OCI-LY1 (cell line): Measurements from ENCODE around the gene GJD3.
A peak's percentile ranks its signal among the peaks of the same experiment; 100 is the strongest.

Source experiments
- H2AFZ ChIP-seq: fragments of 200-600 bp; sonication (generic), shearing (Covaris generic); 2 replicates; pipeline ENCODE4 v1.6.0; 2014; ENCODE audit warnings: antibody characterized with exemption, mild to moderate bottlenecking, low read length
- H3F3A ChIP-seq: fragments of 200-600 bp; sonication (generic), shearing (Covaris generic); 2 replicates; pipeline ENCODE4 v1.6.0; 2014; ENCODE audit warnings: mild to moderate bottlenecking, antibody characterized with exemption, low read length, moderate library complexity; ENCODE audit not compliant: insufficient read depth
- H3K27ac ChIP-seq: fragments of 200-600 bp; sonication (generic); 2 replicates; pipeline ENCODE4 v1.5.1; 2014; ENCODE audit warnings: low read length, mixed run types, mild to moderate bottlenecking, low read depth; ENCODE audit not compliant: poor library complexity, severe bottlenecking
- H3K27me3 ChIP-seq: fragments of 200-600 bp; sonication (generic); 2 replicates; pipeline ENCODE4 v1.6.0; 2014; ENCODE audit warnings: antibody characterized with exemption, mild to moderate bottlenecking, low read length, moderate library complexity; ENCODE audit not compliant: insufficient read depth
- H3K36me3 ChIP-seq: fragments of 200-600 bp; sonication (generic); 2 replicates; pipeline ENCODE4 v1.6.1; 2014; ENCODE audit warnings: mild to moderate bottlenecking, antibody characterized with exemption, low read length, moderate library complexity, mixed read lengths; ENCODE audit not compliant: insufficient read depth
- H3K4me1 ChIP-seq: fragments of 200-600 bp; sonication (generic); 2 replicates; pipeline ENCODE4 v1.5.1; 2014; ENCODE audit warnings: mild to moderate bottlenecking, low read length, moderate library complexity; ENCODE audit not compliant: insufficient read depth, severe bottlenecking
- H3K4me2 ChIP-seq: fragments of 200-600 bp; sonication (generic), shearing (Covaris generic); 2 replicates; pipeline ENCODE4 v1.6.1; 2014; ENCODE audit warnings: low read length
- H3K4me3 ChIP-seq: fragments of 200-600 bp; sonication (generic); 2 replicates; pipeline ENCODE4 v1.5.1; 2014; ENCODE audit warnings: low read length, low read depth, mild to moderate bottlenecking, mixed read lengths; ENCODE audit not compliant: poor library complexity, severe bottlenecking
- H3K79me2 ChIP-seq: fragments of 200-600 bp; shearing (Covaris generic); 2 replicates; pipeline ENCODE4 v1.6.1; 2016; ENCODE audit warnings: mixed run types, low read length, mixed read lengths; ENCODE audit not compliant: insufficient read depth
- H3K9ac ChIP-seq: fragments of 200-600 bp; sonication (generic), shearing (Covaris generic); 2 replicates; pipeline ENCODE4 v1.6.1; 2014; ENCODE audit warnings: mild to moderate bottlenecking, low read length, mixed read lengths
- H3K9me2 ChIP-seq: fragments of 200-600 bp; sonication (generic), shearing (Covaris generic); 2 replicates; pipeline ENCODE4 v1.6.1; 2014; ENCODE audit warnings: low read depth, mild to moderate bottlenecking, low read length, mixed read lengths
- H3K9me3 ChIP-seq: fragments of 200-600 bp; shearing (Covaris generic); 2 replicates; pipeline ENCODE4 v1.6.1; 2014; ENCODE audit warnings: low read length, mixed read lengths
- H4K20me1 ChIP-seq: fragments of 200-600 bp; sonication (generic), shearing (Covaris generic); 2 replicates; pipeline ENCODE4 v1.6.0; 2016; ENCODE audit warnings: mild to moderate bottlenecking, low read length; ENCODE audit not compliant: insufficient read depth
- EZH2 ChIP-seq: fragments of 200-600 bp; sonication (generic), shearing (Covaris generic); IDR thresholded peaks from 2 replicates; pipeline ENCODE4 v1.8.0; 2017; ENCODE audit warnings: borderline replicate concordance, mixed run types, mild to moderate bottlenecking, antibody characterized with exemption, low read length, moderate library complexity, mixed read lengths
- TF ChIP-seq, protein P1 (sequence below): fragments of 200-600 bp; sonication (generic), shearing (Covaris generic); IDR thresholded peaks from 2 replicates; pipeline ENCODE4 v1.5.1; 2017; ENCODE audit warnings: mild to moderate bottlenecking, antibody characterized with exemption, low read length, moderate library complexity, mixed read lengths

Gene GJD3

DNA sequence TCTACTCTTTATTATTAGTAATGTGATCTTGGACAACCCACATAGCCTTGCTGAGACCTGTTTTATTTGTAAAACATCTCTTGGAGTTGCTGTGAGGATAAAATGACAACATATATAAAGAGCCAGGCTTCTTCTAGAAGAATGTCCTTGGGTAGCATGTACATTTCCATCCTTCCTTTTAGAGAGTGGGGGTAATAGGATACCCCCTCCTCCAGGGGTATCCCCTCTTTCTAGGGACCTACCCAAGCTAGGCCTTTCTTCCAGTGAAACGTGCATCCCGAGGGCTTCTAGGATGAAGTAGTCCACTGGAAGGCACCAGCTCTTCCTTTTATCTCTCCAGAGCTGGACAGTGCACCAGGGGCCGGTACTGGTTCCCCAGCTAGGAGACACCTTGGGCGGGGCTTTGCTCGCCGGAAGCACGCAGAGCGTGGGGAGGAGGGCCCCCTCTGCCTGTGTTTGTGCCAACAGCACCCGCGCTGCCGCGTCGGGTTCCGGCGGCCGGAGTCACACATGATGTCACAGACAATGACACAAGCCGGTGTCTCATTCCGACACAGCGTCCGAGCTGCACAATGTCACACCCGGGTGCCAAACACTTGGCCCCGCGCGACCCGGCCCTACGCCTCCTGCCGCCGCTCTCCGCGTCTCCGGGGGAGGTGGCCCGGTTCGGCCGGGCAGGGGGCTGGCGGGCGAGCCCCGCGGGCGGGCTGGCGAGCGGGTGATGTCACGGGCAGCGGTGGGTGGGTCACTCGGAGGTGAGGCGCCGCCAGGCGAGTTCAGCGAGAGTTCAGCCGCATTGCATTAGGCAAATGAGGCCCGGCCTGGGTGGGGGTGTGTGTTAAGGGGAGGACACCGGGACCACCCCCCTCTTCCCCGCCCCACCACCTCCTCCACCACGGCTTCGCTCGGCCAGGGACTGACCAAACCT lies 23.4 kb downstream of the GJD3 start:
- Histone ChIP-seq H3K4me2 (peak overlapping the region; percentile 80), H3K9me2 (no peaks in the 10 kb centered on the region), H3K27ac (no peak overlapping the region), H3F3A (0 out of 2 replicates have a peak, but pooled peaks cover 3% of the 10 kb centered on the region), H3K79me2 (no peaks in the 10 kb centered on the region), H3K9me3 (no peaks in the 10 kb centered on the region), H3K4me3 (peak overlapping the region; percentile 71), H2AFZ (no peak overlapping the region), H4K20me1 (no peaks in the 10 kb centered on the region), H3K27me3 (peaks cover 5% of the 10 kb centered on the region; the same call in 1 of the 2 replicates), H3K9ac (peak overlapping the region; percentile 66), H3K4me1 (peaks cover 19% of the 10 kb centered on the region), H3K36me3 (no peaks in the 10 kb centered on the region)
- TF ChIP-seq EZH2, result no peak
- TF ChIP-seq, protein P1, sequence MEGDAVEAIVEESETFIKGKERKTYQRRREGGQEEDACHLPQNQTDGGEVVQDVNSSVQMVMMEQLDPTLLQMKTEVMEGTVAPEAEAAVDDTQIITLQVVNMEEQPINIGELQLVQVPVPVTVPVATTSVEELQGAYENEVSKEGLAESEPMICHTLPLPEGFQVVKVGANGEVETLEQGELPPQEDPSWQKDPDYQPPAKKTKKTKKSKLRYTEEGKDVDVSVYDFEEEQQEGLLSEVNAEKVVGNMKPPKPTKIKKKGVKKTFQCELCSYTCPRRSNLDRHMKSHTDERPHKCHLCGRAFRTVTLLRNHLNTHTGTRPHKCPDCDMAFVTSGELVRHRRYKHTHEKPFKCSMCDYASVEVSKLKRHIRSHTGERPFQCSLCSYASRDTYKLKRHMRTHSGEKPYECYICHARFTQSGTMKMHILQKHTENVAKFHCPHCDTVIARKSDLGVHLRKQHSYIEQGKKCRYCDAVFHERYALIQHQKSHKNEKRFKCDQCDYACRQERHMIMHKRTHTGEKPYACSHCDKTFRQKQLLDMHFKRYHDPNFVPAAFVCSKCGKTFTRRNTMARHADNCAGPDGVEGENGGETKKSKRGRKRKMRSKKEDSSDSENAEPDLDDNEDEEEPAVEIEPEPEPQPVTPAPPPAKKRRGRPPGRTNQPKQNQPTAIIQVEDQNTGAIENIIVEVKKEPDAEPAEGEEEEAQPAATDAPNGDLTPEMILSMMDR, result no peak

- Histone ChIP-seq H3K4me1 (peaks cover 17% of the 10 kb centered on the region), H3K79me2 (no peaks in the 10 kb centered on the region), H3K27ac (no peak overlapping the region), H3K9me2 (no peaks in the 10 kb centered on the region), H3K4me3 (no peak overlapping the region), H3K4me2 (no peak overlapping the region; the same call in 1 of the 2 replicates), H4K20me1 (no peaks in the 10 kb centered on the region), H3K9me3 (no peaks in the 10 kb centered on the region), H3K36me3 (no peaks in the 10 kb centered on the region), H3K27me3 (peaks cover 5% of the 10 kb centered on the region; the same call in 1 of the 2 replicates), H3K9ac (no peak overlapping the region), H2AFZ (no peak overlapping the region), H3F3A (0 out of 2 replicates have a peak, but pooled peaks cover 3% of the 10 kb centered on the region)
- no peak for TF ChIP-seq EZH2
- TF ChIP-seq, protein P1, result no peak
Observed at GRCh38 chr17:40340327-40340726, 24.2 kb downstream of the GJD3 start.

- Histone ChIP-seq H3K9me3 (no peaks in the 10 kb centered on the region), H3K27me3 (peaks cover 5% of the 10 kb centered on the region; the same call in 1 of the 2 replicates), H3K9me2 (no peaks in the 10 kb centered on the region), H3K36me3 (no peaks in the 10 kb centered on the region), H2AFZ (no peak overlapping the region), H3K4me1 (peaks cover 14% of the 10 kb centered on the region), H3K27ac (no peak overlapping the region), H3K79me2 (no peaks in the 10 kb centered on the region), H3K4me2 (no peak overlapping the region), H4K20me1 (no peaks in the 10 kb centered on the region), H3K9ac (no peak overlapping the region), H3F3A (0 out of 2 replicates have a peak, but pooled peaks cover 3% of the 10 kb centered on the region), H3K4me3 (no peak overlapping the region)
- no peak for TF ChIP-seq EZH2
- TF ChIP-seq, protein P1, result no peak
Observed at GRCh38 chr17:40338941-40339649, 25.4 kb downstream of the GJD3 start.
